Keratinocyte (primary cell): ENCODE data around the gene ETFB. TPM values are rescaled to one million over a fixed set of nuclear protein-coding genes. Genes with fewer than 3 reads are reported as not detected.

ENCODE experiments used
- DNase-seq: peaks from one replicate; pipeline ENCODE4 v3.0.0-alpha.2; 2011; ENCODE audit warnings: low read depth, missing footprints, low spot score
- FAIRE-seq: peaks from 2 replicates; lab custom pipeline; 2011; peaks lifted over from hg19 to GRCh38; lab: Jason Lieb, UNC
- H2AFZ ChIP-seq: 2 replicates; pipeline ENCODE4 v1.6.0; 2012; ENCODE audit warnings: low read length, control low read depth, inconsistent platforms; ENCODE audit not compliant: control insufficient read depth
- H3K27ac ChIP-seq: 2 replicates; pipeline ENCODE4 v1.5.1; 2011; ENCODE audit warnings: low read length; ENCODE audit not compliant: control insufficient read depth, insufficient read depth
- H3K27me3 ChIP-seq: 3 replicates; pipeline ENCODE4 v1.6.0; 2011; ENCODE audit warnings: low read length; ENCODE audit not compliant: control insufficient read depth, insufficient read depth; ENCODE audit errors: extremely low read depth
- H3K36me3 ChIP-seq, 2 experiments: 2 replicates in 1 of 2; 3 replicates in 1 of 2; pipeline ENCODE4 v1.5.1; 2011; ENCODE audit warnings: low read length in 2 of 2, mild to moderate bottlenecking in 1 of 2; ENCODE audit not compliant: control insufficient read depth in 2 of 2, insufficient read depth in 2 of 2; ENCODE audit errors: extremely low read depth in 1 of 2
- H3K4me1 ChIP-seq: 3 replicates; pipeline ENCODE4 v1.5.1; 2011; ENCODE audit warnings: low read length; ENCODE audit not compliant: control insufficient read depth, insufficient read depth; ENCODE audit errors: extremely low read depth
- H3K4me2 ChIP-seq: 3 replicates; pipeline ENCODE4 v1.6.0; 2011; ENCODE audit warnings: low read depth, low read length; ENCODE audit not compliant: control insufficient read depth, insufficient read depth; ENCODE audit errors: extremely low read depth
- H3K4me3 ChIP-seq, 3 experiments: fragments of 200-600 bp in 1 of 3; sonication (generic) in 1 of 3; 2 replicates in 2 of 3; 3 replicates in 1 of 3; pipeline ENCODE4 v1.5.1; 2011 to 2016; ENCODE audit warnings: low read length in 3 of 3, mild to moderate bottlenecking in 3 of 3, control low read depth in 2 of 3, inconsistent platforms in 1 of 3, low read depth in 1 of 3, mixed read lengths in 1 of 3, mixed run types in 1 of 3, moderate library complexity in 1 of 3; ENCODE audit not compliant: control insufficient read depth in 2 of 3, insufficient read depth in 2 of 3; ENCODE audit errors: extremely low read depth in 1 of 3
- H3K79me2 ChIP-seq: 2 replicates; pipeline ENCODE4 v1.6.0; 2012; ENCODE audit warnings: low read length; ENCODE audit not compliant: control insufficient read depth, insufficient read depth
- H3K9ac ChIP-seq: 3 replicates; pipeline ENCODE4 v1.6.0; 2011; ENCODE audit warnings: low read length; ENCODE audit not compliant: control insufficient read depth, insufficient read depth; ENCODE audit errors: extremely low read depth
- H3K9me1 ChIP-seq: 3 replicates; pipeline ENCODE4 v1.6.0; 2011; ENCODE audit warnings: low read length; ENCODE audit not compliant: control insufficient read depth, insufficient read depth; ENCODE audit errors: extremely low read depth
- H3K9me3 ChIP-seq: 2 replicates; pipeline ENCODE4 v1.5.1; 2012; ENCODE audit warnings: low read depth, low read length; ENCODE audit not compliant: control insufficient read depth
- H4K20me1 ChIP-seq: 3 replicates; pipeline ENCODE4 v1.6.0; 2011; ENCODE audit warnings: low read length; ENCODE audit not compliant: control insufficient read depth, insufficient read depth; ENCODE audit errors: extremely low read depth
- CTCF ChIP-seq, 3 experiments: IDR thresholded peaks in 1 of 3; conservative IDR thresholded peaks in 1 of 3; optimal IDR thresholded peaks in 1 of 3; 2 replicates in 2 of 3; 3 replicates in 1 of 3; pipeline versions ENCODE3 to v1.5.1; 2011; ENCODE audit warnings: low read length in 3 of 3, mild to moderate bottlenecking in 3 of 3, moderate library complexity in 2 of 3, control low read depth in 1 of 3, inconsistent platforms in 1 of 3; ENCODE audit not compliant: insufficient read depth in 2 of 3; ENCODE audit errors: extremely low read depth in 1 of 3
- EZH2 ChIP-seq: IDR thresholded peaks from one replicate; pipeline ENCODE4 v1.6.1; 2012; ENCODE audit warnings: inconsistent platforms, mild to moderate bottlenecking, low read length, moderate library complexity
- dilution Hi-C: fragments of 300-500 bp; cut with MboI; formaldehyde crosslinking; loops from one replicate; pipeline ENCODE4 v1.7.0; 2020; ENCODE audit warnings: low sequenced_read_pairs; ENCODE audit not compliant: extremely low pct_ligation_motif_present
- polyA plus RNA-seq, 5 experiments: library from polyadenylated mRNA; depleted of rRNA in 3 of 5; stranded (reverse) in 3 of 5; stranded (forward) in 1 of 5; unstranded in 1 of 5; fragments of >200 nt; gene quantifications; 1 replicate in 1 of 5; 2 replicates in 3 of 5; 3 replicates in 1 of 5; pipeline versions ENCODE4 v1.2.1 to v1.2.3, GENCODE V29; 2011 to 2012; ENCODE audit warnings: missing spikeins in 2 of 5, low read depth in 1 of 5, low replicate concordance in 1 of 5

The ETFB gene
- polyA plus RNA-seq, 1 donor (not counting 4 experiments of a cell fraction or from before 2014, with no cell fraction given): 95.2 TPM

- peak overlapping the region; percentile 77 for H3K4me2 ChIP-seq
- H3K9ac ChIP-seq: peak overlapping the region; percentile 88
- peaks cover 16% of the 10 kb centered on the region for H3K79me2 ChIP-seq
- peak overlapping the region; percentile 84 for H3K27ac ChIP-seq
- H3K36me3 ChIP-seq: peaks cover 0 to 2% of the 10 kb centered on the region in 2 experiments
- FAIRE-seq: no peak
- peaks cover 4% of the 10 kb centered on the region for H4K20me1 ChIP-seq
- H3K9me1 ChIP-seq: no peaks in the 10 kb centered on the region
- H2AFZ ChIP-seq: no peak overlapping the region
- H3K4me3 ChIP-seq: peak overlapping the region; percentile 54 to 88 (median 68)
- DNase-seq: no peak
- peak in 1 of 3 experiments; percentile 16 for TF ChIP-seq CTCF (optimal IDR thresholded peaks at IDR 0.05 in 1 of 3, IDR thresholded peaks at IDR 0.05 in 1 of 3, conservative IDR thresholded peaks at IDR 0.05 in 1 of 3; ENCODE audit: extremely low read depth in 1 of 3, insufficient read depth in 2 of 3, low read length in 3 of 3)
- no peak for TF ChIP-seq EZH2
- no peaks in the 10 kb centered on the region for H3K27me3 ChIP-seq
- dilution Hi-C loops: no loop called here
- H3K9me3 ChIP-seq: no peaks in the 10 kb centered on the region
- H3K4me1 ChIP-seq: peaks cover 21% of the 10 kb centered on the region
These were observed 800 bp downstream of the ETFB start for GRCh38 chr19:51365211-51365964.

GRCh38 chr19:51364200-51365106, 1.7 kb downstream of the ETFB start:
- peak overlapping the region; percentile 19 for H3K9ac ChIP-seq
- H3K36me3 ChIP-seq: peaks cover 0 to 2% of the 10 kb centered on the region in 2 experiments
- H3K4me3 ChIP-seq: no peak overlapping the region
- H3K27me3 ChIP-seq: no peaks in the 10 kb centered on the region
- peak overlapping the region; percentile 42 for H3K27ac ChIP-seq
- no peak overlapping the region for H2AFZ ChIP-seq
- TF ChIP-seq CTCF (optimal IDR thresholded peaks at IDR 0.05 in 1 of 3, IDR thresholded peaks at IDR 0.05 in 1 of 3, conservative IDR thresholded peaks at IDR 0.05 in 1 of 3; ENCODE audit: extremely low read depth in 1 of 3, insufficient read depth in 2 of 3, low read length in 3 of 3): no peak
- TF ChIP-seq EZH2: no peak
- no peaks in the 10 kb centered on the region for H3K9me3 ChIP-seq
- DNase-seq (no peak), FAIRE-seq (no peak)
- no peaks in the 10 kb centered on the region for H3K9me1 ChIP-seq
- dilution Hi-C loops: no loop called here
- H4K20me1 ChIP-seq: peaks cover 4% of the 10 kb centered on the region
- H3K4me1 ChIP-seq: peaks cover 24% of the 10 kb centered on the region
- H3K79me2 ChIP-seq: peaks cover 16% of the 10 kb centered on the region
- H3K4me2 ChIP-seq: peak overlapping the region; percentile 55
